ENCODE data around the gene DNAH10.

The DNAH10 gene

GRCh38 chr12:123845881-123846280 is 83.8 kb downstream of the DNAH10 start:
- DNase-seq: no peak

DNA sequence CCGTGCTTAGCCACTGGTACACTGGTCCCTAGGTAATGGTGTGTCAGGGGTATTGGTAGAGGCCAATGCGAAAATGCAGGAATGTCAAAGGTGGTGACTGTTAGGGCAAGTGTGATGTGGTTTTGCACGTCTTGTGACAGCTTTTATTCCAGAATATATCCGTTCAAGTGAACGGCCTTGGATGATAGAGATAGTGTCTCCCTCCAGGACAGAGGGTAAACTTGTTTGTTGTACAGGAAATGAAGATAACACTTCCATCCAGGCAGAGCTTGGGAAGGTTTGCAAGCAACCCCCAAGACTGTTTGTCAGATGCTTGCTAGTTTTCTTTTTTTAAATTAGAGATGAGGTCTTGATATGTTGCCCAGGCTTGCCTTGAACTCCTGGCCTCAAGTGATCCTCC is 84.2 kb downstream of the DNAH10 start:
- DNase-seq: no peak

DNA sequence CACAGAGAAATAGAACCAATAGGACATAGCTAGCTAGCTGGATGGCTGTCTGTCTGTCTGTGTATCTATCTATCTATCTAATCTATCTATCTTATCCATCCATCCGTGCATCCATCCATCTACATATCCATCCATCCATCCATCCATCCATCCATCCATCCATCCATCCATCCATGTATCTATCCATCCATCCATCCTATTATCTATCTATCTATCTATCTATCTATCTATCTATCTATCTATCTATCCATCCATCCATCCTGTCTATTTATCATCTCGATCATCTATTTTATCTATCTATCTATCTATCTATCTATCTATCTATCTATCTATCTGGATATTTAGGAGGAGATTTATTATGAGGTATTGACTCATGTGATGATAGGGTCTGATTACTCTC is 84.9 kb downstream of the DNAH10 start:
- no peak for DNase-seq

- no peak for DNase-seq
These were observed 85.8 kb downstream of the DNAH10 start for GRCh38 chr12:123847876-123848275.

GRCh38 chr12:123849517-123849916 is 87.4 kb downstream of the DNAH10 start:
- DNase-seq: no peak

DNA sequence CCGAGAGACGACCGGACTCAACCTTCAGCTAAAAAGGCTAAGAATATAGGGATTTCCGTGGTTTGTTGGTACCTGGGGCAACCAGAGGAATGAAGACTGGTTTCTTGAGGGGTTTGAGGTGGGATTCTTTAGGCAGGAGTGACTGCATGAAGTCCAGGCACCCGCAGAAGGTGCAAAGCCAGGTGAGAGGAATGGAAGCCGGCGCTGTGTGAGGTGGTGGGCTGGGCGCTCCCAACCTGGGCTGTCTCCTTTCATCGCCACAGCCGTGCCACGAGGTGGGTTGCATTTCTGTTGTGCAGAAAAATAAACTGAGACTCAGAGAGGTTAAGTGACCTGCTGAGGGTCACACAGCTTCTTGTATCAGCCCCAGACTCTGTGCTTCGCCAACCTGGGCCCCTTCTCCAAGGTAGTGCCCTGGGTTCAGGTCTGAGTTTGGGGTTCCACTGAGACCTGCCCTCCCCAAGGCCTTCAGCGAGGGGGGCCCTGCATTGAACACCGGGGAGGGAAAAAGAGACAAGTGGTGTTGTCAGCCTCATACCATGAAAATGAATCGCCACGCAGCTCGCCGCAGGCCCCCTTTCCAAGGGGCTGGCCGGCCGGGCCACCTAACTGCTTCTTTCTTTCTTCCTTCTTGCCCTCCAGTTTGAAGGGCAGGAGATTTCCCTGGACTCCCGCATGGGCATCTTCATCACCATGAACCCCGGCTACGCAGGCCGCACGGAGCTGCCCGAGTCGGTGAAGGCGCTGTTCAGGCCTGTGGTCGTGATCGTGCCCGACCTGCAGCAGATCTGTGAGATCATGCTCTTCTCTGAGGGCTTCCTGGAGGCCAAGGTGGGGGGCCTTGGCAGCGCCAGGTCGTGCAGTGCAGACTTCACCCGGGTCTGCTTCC is 88.4 kb downstream of the DNAH10 start:
- DNase-seq: no peak

- no peak for DNase-seq
These were observed 91.4 kb downstream of the DNAH10 start for GRCh38 chr12:123853396-123854070.

DNA sequence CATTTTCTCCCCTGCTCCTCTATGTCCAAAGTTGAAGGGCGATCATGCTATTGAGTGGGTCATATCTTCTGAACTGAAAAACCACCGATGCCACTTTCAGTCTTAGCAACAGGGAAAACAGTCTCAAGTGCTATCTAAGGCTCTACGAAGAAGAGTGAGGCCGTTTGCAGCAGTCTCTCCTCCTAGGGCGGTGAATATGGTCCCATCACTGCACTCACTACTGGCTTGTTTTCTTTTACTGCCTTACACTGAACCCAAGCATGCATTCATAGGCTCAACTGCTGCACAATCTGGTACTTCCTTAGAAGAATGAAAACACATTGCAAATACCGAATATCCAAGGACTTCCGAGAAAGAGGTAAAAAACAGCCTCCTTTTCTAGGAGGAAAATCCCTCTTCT is 92.1 kb downstream of the DNAH10 start:
- DNase-seq: no peak

- no peak for DNase-seq
These were observed 92.8 kb downstream of the DNAH10 start for GRCh38 chr12:123854918-123855317.

DNA sequence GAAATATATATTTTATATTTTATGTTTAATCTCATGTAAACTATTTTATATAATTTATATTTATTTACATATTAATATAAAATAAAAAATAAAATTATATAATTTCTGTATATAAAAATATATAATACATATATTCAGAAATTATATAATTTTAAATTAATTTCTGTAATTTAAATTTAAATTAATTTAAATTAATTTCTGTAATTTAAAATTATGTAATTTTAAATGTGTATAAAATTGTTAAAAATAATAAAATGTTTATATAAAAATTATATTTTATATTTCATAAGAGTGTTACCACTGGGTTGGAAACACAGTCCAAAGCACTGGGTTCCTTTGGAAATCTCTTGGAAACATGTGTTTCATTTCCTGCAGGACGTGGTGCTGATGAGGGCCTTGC is 94.6 kb downstream of the DNAH10 start:
- no peak for DNase-seq

DNA sequence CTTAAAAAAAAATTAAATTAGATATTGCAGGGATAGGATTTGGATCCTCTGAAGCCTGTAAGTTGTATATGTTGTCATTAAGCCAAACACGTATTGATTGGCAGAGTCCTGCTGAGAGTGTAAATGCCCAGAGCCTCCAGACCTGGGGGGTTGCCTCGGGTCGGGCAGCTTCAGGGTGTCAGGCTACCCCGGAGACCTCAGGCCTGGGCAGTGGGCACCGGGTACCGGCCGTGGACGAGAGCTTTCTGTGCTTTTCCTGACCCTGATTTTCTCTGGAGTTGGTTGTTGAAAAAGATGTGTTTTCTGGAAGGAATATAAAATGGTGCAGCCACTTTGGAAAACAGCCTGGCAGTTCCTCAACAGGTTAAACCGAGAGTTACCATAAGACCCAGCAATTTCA is 96.1 kb downstream of the DNAH10 start:
- no peak for DNase-seq

DNA sequence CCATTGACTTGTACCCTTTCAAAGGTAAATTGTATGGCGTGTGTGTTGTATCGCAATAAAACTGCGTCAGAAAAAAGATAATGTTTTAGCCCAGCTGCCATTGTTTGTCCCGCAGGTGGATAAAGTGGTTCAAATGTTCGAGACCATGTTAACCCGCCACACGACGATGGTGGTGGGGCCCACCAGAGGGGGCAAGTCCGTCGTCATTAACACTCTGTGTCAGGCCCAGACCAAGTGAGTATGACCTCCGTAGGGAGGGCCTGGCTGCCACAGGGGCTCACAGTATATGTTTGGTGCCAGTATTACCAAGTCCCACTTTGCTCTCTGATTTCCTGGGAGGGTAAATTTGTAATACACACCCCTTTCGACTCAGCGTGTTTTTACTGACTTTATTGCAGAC is 96.9 kb downstream of the DNAH10 start:
- no peak for DNase-seq

DNA sequence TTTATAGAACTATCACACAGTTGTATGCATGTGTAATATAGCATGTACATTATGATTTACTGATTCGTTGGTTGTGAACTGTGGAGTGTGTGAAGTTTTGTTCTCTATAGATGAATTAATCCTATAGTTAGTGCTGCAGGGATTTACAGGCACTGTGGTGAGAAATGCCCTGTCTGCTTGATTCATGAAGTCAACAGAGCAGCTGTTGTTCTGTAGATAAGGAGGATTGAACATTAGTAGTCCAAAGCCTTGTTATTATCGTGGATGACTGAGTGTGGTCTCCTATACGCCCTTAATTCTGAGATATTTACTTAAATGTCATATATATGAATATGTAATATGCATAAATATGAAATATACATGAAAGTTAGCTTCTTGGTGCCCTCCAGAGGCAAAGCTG is 98.3 kb downstream of the DNAH10 start:
- no peak for DNase-seq

GRCh38 chr12:123861392-123861791 is 99.3 kb downstream of the DNAH10 start:
- no peak for DNase-seq

DNA sequence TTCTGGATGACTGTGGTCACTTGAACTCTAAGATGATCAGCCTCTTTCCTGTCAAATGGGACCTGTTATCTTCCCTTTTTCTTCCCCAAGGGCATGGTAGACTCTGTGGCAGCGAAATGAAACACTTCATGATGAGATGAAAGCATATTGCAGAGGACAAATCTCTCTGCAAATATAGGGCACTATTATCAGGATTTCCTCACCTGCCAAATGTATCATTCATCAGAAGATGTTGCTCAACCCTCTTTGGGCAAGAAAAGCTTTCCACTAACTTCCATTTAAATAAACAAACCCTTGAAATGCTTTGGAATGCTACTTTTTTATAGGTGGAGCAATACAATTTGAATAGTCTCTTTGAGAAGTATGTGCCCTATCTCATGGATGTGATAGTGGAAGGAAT is 105.0 kb downstream of the DNAH10 start:
- DNase-seq: no peak

GRCh38 chr12:123868791-123869190 is 106.7 kb downstream of the DNAH10 start:
- no peak for DNase-seq

DNA sequence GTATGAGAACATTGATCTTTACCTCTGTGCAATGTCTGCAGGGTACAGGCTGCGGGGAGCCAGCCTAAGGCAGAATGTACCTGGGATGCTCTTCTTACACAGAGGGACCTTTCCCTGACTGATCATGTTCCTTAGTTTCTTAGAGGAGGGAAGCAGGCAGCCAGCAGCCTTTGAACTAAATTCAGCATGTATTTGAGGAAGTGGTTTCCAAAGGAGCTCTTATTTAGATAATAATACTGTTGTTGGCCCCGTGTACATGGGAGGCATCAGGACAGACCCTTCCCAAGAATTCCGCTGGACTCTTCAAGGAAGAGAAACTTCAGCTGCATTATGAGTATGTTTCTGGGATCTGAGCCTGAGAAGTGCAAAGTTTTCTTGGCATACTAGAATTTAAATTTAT is 111.7 kb downstream of the DNAH10 start:
- DNase-seq: no peak

GRCh38 chr12:123877968-123878367 is 115.9 kb downstream of the DNAH10 start:
- DNase-seq: no peak

DNA sequence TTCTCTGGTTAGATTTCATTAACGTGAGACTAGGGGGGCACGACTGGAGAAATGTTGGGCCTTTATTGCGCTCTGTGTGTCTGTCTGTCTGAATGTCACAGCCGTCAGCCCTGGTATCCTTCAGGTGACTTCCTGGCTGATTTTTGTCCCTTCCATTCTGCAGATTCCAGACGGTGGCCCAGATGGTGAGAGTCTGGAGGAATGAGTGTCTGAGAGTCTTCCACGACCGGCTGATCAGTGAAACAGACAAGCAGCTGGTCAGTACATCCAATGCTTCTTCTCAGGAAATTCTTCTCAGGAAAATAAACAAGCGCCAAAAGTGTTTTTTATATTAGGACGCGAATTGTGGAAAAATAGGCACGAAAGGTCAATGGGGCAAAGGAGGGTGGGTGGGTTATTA is 117.0 kb downstream of the DNAH10 start:
- DNase-seq: no peak

GRCh38 chr12:123879691-123880090 is 117.6 kb downstream of the DNAH10 start:
- no peak for DNase-seq

DNA sequence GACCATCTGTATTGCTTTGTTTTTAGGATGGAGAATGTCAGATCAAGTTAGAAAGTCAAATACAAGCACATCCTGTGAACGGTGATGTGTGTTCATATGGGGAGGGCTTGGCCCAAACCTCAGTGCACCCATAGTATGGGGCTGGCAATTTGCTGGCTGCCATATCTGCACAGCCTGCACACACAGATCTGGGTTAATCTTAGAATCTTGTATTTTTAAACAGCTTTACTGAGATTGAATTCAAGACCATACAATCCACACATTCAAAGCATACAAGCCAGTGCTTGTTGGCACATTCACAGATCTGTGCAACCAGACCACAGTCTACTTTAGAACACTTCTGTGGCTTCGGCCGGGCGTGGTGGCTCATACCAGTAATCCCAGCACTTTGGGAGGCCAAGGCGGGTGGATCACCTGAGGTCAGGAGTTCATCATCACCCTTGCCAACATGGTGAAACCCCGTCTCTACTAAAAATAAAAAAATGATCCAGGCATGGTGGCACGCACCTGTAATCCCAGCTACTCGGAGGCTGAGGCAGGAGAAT is 120.1 kb downstream of the DNAH10 start:
- DNase-seq: no peak

- DNase-seq: no peak
These were observed 124.2 kb downstream of the DNAH10 start for GRCh38 chr12:123886258-123886657.

DNA sequence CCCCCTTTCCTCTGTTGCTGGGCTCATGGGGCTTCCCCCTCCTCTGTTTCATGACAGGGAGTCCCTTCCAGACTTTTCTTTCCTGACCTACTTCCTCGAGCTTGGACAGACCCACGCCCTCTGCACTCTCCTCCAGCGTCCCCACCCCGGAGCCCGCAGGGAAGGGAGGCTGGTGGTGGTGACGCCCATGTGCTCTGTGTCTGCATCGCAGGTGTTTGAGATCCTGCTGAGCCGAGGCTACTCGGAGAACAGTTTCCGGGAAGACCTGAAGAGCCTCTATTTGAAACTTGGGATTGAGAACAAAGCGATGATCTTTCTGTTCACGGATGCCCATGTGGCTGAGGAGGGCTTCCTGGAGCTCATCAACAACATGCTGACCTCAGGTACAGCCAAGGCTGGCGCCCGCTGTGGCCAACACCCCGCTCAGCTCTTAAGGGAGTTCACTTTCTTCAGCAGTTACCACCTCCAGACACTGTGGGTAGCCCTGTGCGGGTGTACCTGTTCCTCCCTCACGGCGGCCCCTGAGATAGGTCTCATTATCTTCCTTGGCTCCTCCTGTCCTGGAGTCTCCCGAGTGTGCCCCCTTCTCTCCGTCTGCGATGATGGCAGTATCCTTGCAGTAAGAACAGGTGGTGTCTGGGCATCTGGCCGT is 125.0 kb downstream of the DNAH10 start:
- DNase-seq: no peak

DNA sequence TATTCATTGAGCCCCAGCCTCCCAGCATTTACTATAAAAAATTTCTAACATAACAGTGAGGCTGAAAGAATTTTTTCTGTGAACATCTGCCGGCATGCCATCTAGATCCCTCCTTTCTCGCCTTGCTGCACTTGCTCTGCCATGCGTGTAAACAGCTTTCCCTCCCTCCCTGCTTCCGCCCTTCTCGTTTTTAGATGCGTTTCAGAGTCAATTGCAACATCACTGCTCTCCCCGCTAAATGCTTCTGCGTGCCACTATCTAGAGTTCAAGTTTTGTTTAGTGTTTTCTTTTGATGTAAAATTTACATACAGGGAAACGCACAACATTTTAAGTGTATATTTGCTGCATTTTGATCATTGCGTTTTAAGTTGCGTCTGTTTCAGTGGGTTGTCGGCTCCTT is 126.9 kb downstream of the DNAH10 start:
- no peak for DNase-seq

Measured in NCI-H2029 (cell line).